ENCODE data around the gene GDPD5. TPM values are rescaled to one million over a fixed set of nuclear protein-coding genes. Genes with fewer than 3 reads are reported as not detected.

Gene GDPD5
- total and polyA plus RNA-seq, 9 of the 15 experiments (the other 6 are each of a cell fraction or from before 2014, with no cell fraction given), result 0.32 to 27.3 (median 8.0) TPM

- TF ChIP-seq BDP1 (IDR thresholded peaks at IDR 0.05; ENCODE audit: insufficient read depth, insufficient read length), result no peak
- TF ChIP-seq ATF1 (CRISPR knock-in tag; IDR thresholded peaks at IDR 0.05), result no peak
- TF ChIP-seq ATF1 (tag; IDR thresholded peaks at IDR 0.05), result peak; percentile 85
- TF ChIP-seq ZNF766 (CRISPR knock-in tag; conservative IDR thresholded peaks at IDR 0.05), result 0 out of 2 replicates have a peak, but pooled peaks have one; percentile 35
- 0 out of 4 replicates have a peak, but pooled peaks of 1 of the 2 experiments have one; percentile 60 for TF ChIP-seq ZNF639 (CRISPR knock-in tag; conservative IDR thresholded peaks at IDR 0.05 in 1 of 2, IDR thresholded peaks at IDR 0.05 in 1 of 2)
- TF ChIP-seq ZBTB26 (CRISPR knock-in tag; IDR thresholded peaks at IDR 0.05), result peak; percentile 84; the same call in 1 of the 2 replicates
- no peak for TF ChIP-seq ARID2 (IDR thresholded peaks at IDR 0.05)
- no peak for TF ChIP-seq SMAD2 (IDR thresholded peaks at IDR 0.05; ENCODE audit: low read depth, low read length)
- TF ChIP-seq KLF6 (CRISPR knock-in tag; IDR thresholded peaks at IDR 0.05; ENCODE audit: borderline replicate concordance), result peak; percentile 49; the same call in 1 of the 2 replicates
- TF ChIP-seq NFE2L1 (tag; IDR thresholded peaks at IDR 0.05; ENCODE audit: borderline replicate concordance, low read depth), result no peak
- no peak for TF ChIP-seq STAT5B (CRISPR knock-in tag; IDR thresholded peaks at IDR 0.05)
- TF ChIP-seq EWSR1 (IDR thresholded peaks at IDR 0.05; ENCODE audit: borderline replicate concordance, low read depth, partially characterized antibody), result no peak
- TF ChIP-seq RBM15 (IDR thresholded peaks at IDR 0.05; ENCODE audit: insufficient read depth, low read length), result no peak
- no peak; the same call in 1 of the 2 replicates for TF ChIP-seq ZNF511 (CRISPR knock-in tag; IDR thresholded peaks at IDR 0.05)
- TF ChIP-seq PHF20 (IDR thresholded peaks at IDR 0.05; ENCODE audit: partially characterized antibody), result peak; percentile 47
- TF ChIP-seq KAT2B (IDR thresholded peaks at IDR 0.05; ENCODE audit: low read depth, low read length), result no peak
- no peak for TF ChIP-seq FOXJ3 (CRISPR knock-in tag; IDR thresholded peaks at IDR 0.05)
- TF ChIP-seq ZBTB8A (IDR thresholded peaks at IDR 0.05; ENCODE audit: partially characterized antibody), result no peak
- peak; percentile 66 to 72 for TF ChIP-seq MNT (conservative IDR thresholded peaks at IDR 0.05)
- TF ChIP-seq BHLHE40 (IDR thresholded peaks at IDR 0.05; ENCODE audit: low read length), result peak; percentile 47; the same call in 1 of the 2 replicates
- no peak for TF ChIP-seq ZNF830 (CRISPR knock-in tag; IDR thresholded peaks at IDR 0.05)
- no peak for TF ChIP-seq CBX8 (IDR thresholded peaks at IDR 0.05; ENCODE audit: borderline replicate concordance, extremely low read depth, low read depth, low read length, poor library complexity, severe bottlenecking)
- TF ChIP-seq ZC3H4 (CRISPR knock-in tag; IDR thresholded peaks at IDR 0.05; ENCODE audit: borderline replicate concordance), result no peak
Observed at GRCh38 chr11:75534259-75535069, 8.7 kb upstream of the GDPD5 start (continued).
